RPMI8226 (cell line): ENCODE data around the gene TMEM178A.
"Not testable (repeated sequence)": the region's sequence is repeated elsewhere in the genome, so short reads cannot be mapped to it uniquely, and the experiment has no call there.

Experiments
- DNase-seq: peaks from one replicate; pipeline ENCODE4 v3.0.0-alpha.2; 2015

Gene TMEM178A

GRCh38 chr2:39649511-39649910 lies 16.2 kb upstream of the TMEM178A start:
- DNase-seq = no peak

- no peak for DNase-seq
Observed at GRCh38 chr2:39650468-39650867, 15.2 kb upstream of the TMEM178A start.

GRCh38 chr2:39656215-39656614 lies 9.5 kb upstream of the TMEM178A start:
- DNase-seq = not testable (repeated sequence)

GRCh38 chr2:39657287-39657937 lies 8.3 kb upstream of the TMEM178A start:
- no peak for DNase-seq

GRCh38 chr2:39658371-39658770 lies 7.3 kb upstream of the TMEM178A start:
- DNase-seq = no peak

- no peak for DNase-seq
Observed at GRCh38 chr2:39659765-39660611, 5.7 kb upstream of the TMEM178A start.

GRCh38 chr2:39660612-39661236 lies 5.0 kb upstream of the TMEM178A start:
- no peak for DNase-seq

- no peak for DNase-seq
Observed at GRCh38 chr2:39661826-39662225, 3.9 kb upstream of the TMEM178A start.

GRCh38 chr2:39663187-39663930 lies 2.4 kb upstream of the TMEM178A start:
- DNase-seq = no peak

GRCh38 chr2:39664232-39664887 lies 1.4 kb upstream of the TMEM178A start:
- DNase-seq = no peak

GRCh38 chr2:39664888-39665591 lies 677 bp upstream of the TMEM178A start:
- no peak for DNase-seq

GRCh38 chr2:39666491-39667101 lies 879 bp downstream of the TMEM178A start:
- DNase-seq = no peak

- DNase-seq = no peak
Observed at GRCh38 chr2:39667104-39667885, 1.6 kb downstream of the TMEM178A start.

GRCh38 chr2:39667886-39668276 lies 2.2 kb downstream of the TMEM178A start:
- no peak for DNase-seq

GRCh38 chr2:39668576-39669080 lies 2.9 kb downstream of the TMEM178A start:
- DNase-seq = no peak

GRCh38 chr2:39671604-39672003 lies 5.9 kb downstream of the TMEM178A start:
- DNase-seq = no peak

- DNase-seq = no peak
Observed at GRCh38 chr2:39673018-39673417, 7.3 kb downstream of the TMEM178A start.

GRCh38 chr2:39676342-39676741 lies 10.6 kb downstream of the TMEM178A start:
- no peak for DNase-seq

- no peak for DNase-seq
Observed at GRCh38 chr2:39678170-39678569, 12.5 kb downstream of the TMEM178A start.

- no peak for DNase-seq
Observed at GRCh38 chr2:39679805-39680204, 14.1 kb downstream of the TMEM178A start.
